ENCODE results near the gene KDM4B. TPM values are rescaled to one million over a fixed set of nuclear protein-coding genes. Genes with fewer than 3 reads are reported as not detected.

The KDM4B gene
- total and polyA plus RNA-seq, 4 donors, result 3.2 to 19.7 (median 12.9) TPM

- H3K36me3 ChIP-seq (ENCODE audit: control insufficient read depth in 4 of 4, insufficient read depth in 3 of 4, low read depth in 1 of 4, low read length in 3 of 4), result peaks cover 7 to 17% (median 14%) of the 10 kb centered on the region in 4 donors
- H3K4me3 ChIP-seq (ENCODE audit: low read depth in 1 of 3, low read length in 3 of 3), result no peak overlapping the region
- TF ChIP-seq FOXA1 (IDR thresholded peaks at IDR 0.05) (no peak), NR2F2 (IDR thresholded peaks at IDR 0.05) (no peak)
- 96% methylated on average over 14 of the region's 14 CpGs for WGBS
- no peak for DNase-seq (ENCODE audit: low spot score)
- H3K27me3 ChIP-seq (ENCODE audit: control insufficient read depth in 4 of 4, insufficient read depth in 4 of 4, low read length in 3 of 4), result no peaks in the 10 kb centered on the region
- H3K27ac ChIP-seq (ENCODE audit: low read depth in 1 of 2, low read length in 2 of 2), result no peak overlapping the region
- peaks cover 10 to 20% (median 16%) of the 10 kb centered on the region in 4 donors for H3K4me1 ChIP-seq (ENCODE audit: control insufficient read depth in 4 of 4, insufficient read depth in 4 of 4, low read length in 3 of 4)
- H3K9ac ChIP-seq (ENCODE audit: low read depth in 1 of 2, low read length in 2 of 2), result no peak overlapping the region
- peaks cover 0 to 5% (median 3%) of the 10 kb centered on the region in 4 donors for H3K9me3 ChIP-seq (ENCODE audit: control insufficient read depth in 4 of 4, low read length in 3 of 4)
Measured at GRCh38 chr19:5066768-5067167, 97.9 kb downstream of the KDM4B start.

- Histone ChIP-seq H3K36me3 (ENCODE audit: control insufficient read depth in 4 of 4, insufficient read depth in 3 of 4, low read depth in 1 of 4, low read length in 3 of 4) (peaks cover 7 to 16% (median 8%) of the 10 kb centered on the region in 4 donors), H3K4me3 (ENCODE audit: low read depth in 1 of 3, low read length in 3 of 3) (no peak overlapping the region), H3K9me3 (ENCODE audit: control insufficient read depth in 4 of 4, low read length in 3 of 4) (peaks cover 0 to 3% (median under 1%) of the 10 kb centered on the region in 4 donors), H3K9ac (ENCODE audit: low read depth in 1 of 2, low read length in 2 of 2) (peak overlapping the region in 1 of 2 donors; percentile 63), H3K4me1 (ENCODE audit: control insufficient read depth in 4 of 4, insufficient read depth in 4 of 4, low read length in 3 of 4) (peaks cover 10 to 20% (median 16%) of the 10 kb centered on the region in 4 donors), H3K27ac (ENCODE audit: low read depth in 1 of 2, low read length in 2 of 2) (peak overlapping the region in 1 of 2 donors; percentile 25), H3K27me3 (ENCODE audit: control insufficient read depth in 4 of 4, insufficient read depth in 4 of 4, low read length in 3 of 4) (no peaks in the 10 kb centered on the region)
- no peak for TF ChIP-seq FOXA1 (IDR thresholded peaks at IDR 0.05)
- TF ChIP-seq RXRA (IDR thresholded peaks at IDR 0.05), result peak; percentile 53 to 83
- TF ChIP-seq HNF4G (IDR thresholded peaks at IDR 0.05), result no peak
- no peak for TF ChIP-seq ATF3 (IDR thresholded peaks at IDR 0.05)
- no peak for TF ChIP-seq REST (IDR thresholded peaks at IDR 0.05)
- peak in 1 of 2 donors; percentile 38 for TF ChIP-seq HNF4A (conservative IDR thresholded peaks at IDR 0.05)
- TF ChIP-seq EGR1 (IDR thresholded peaks at IDR 0.05; ENCODE audit: low read depth in 2 of 2), result no peak
- no peak for TF ChIP-seq JUND (IDR thresholded peaks at IDR 0.05)
- no peak for DNase-seq (ENCODE audit: low spot score)
- WGBS, result 45% methylated on average over 12 of the region's 12 CpGs
Measured at GRCh38 chr19:5067678-5068077, 98.8 kb downstream of the KDM4B start.

- Histone ChIP-seq H3K4me3 (ENCODE audit: low read depth in 1 of 3, low read length in 3 of 3) (no peak overlapping the region), H3K27me3 (ENCODE audit: control insufficient read depth in 4 of 4, insufficient read depth in 4 of 4, low read length in 3 of 4) (no peaks in the 10 kb centered on the region), H3K9ac (ENCODE audit: low read depth in 1 of 2, low read length in 2 of 2) (peak overlapping the region in 1 of 2 donors; percentile 63), H3K36me3 (ENCODE audit: control insufficient read depth in 4 of 4, insufficient read depth in 3 of 4, low read depth in 1 of 4, low read length in 3 of 4) (peaks cover 2 to 19% (median 5%) of the 10 kb centered on the region in 4 donors), H3K9me3 (ENCODE audit: control insufficient read depth in 4 of 4, low read length in 3 of 4) (no peaks in the 10 kb centered on the region), H3K4me1 (ENCODE audit: control insufficient read depth in 4 of 4, insufficient read depth in 4 of 4, low read length in 3 of 4) (peaks cover 10 to 20% (median 16%) of the 10 kb centered on the region in 4 donors), H3K27ac (ENCODE audit: low read depth in 1 of 2, low read length in 2 of 2) (peak overlapping the region; percentile 24 to 25)
- 75% methylated on average over 39 of the region's 39 CpGs for WGBS
- DNase-seq (ENCODE audit: low spot score), result no peak
- TF ChIP-seq RAD21 (IDR thresholded peaks at IDR 0.05), result no peak
- no peak for TF ChIP-seq NR2F2 (IDR thresholded peaks at IDR 0.05)
- TF ChIP-seq MAX (IDR thresholded peaks at IDR 0.05), result no peak
- no peak for TF ChIP-seq HNF4G (IDR thresholded peaks at IDR 0.05)
- no peak for TF ChIP-seq ZBTB33 (IDR thresholded peaks at IDR 0.05)
- TF ChIP-seq SP1 (IDR thresholded peaks at IDR 0.05), result no peak
- TF ChIP-seq ATF3 (IDR thresholded peaks at IDR 0.05), result no peak
- no peak for TF ChIP-seq TAF1 (conservative IDR thresholded peaks at IDR 0.05)
- TF ChIP-seq REST (IDR thresholded peaks at IDR 0.05), result no peak
- no peak for TF ChIP-seq RXRA (IDR thresholded peaks at IDR 0.05)
- no peak for TF ChIP-seq EGR1 (IDR thresholded peaks at IDR 0.05; ENCODE audit: low read depth in 2 of 2)
- TF ChIP-seq GABPA (IDR thresholded peaks at IDR 0.05 in 1 of 2, conservative IDR thresholded peaks at IDR 0.05 in 1 of 2), result no peak
- TF ChIP-seq JUND (IDR thresholded peaks at IDR 0.05), result no peak
Measured at GRCh38 chr19:5068233-5069072, 99.5 kb downstream of the KDM4B start.
